ENCODE results near the gene CLDN34. TPM values are rescaled to one million over a fixed set of nuclear protein-coding genes. Genes with fewer than 3 reads are reported as not detected.

CLDN34 gene, protein sequence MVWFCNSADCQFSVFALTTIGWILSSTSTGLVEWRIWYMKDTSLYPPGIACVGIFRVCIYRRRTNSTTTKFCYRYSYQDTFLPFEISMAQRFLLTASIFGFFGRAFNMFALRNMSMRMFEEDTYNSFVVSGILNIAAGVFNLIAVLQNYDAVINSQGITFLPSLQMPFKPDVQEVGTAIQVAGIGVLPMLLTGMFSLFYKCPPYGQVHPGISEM
- 0.16 and 0.22 TPM in 2 replicates for polyA plus RNA-seq (2013)

DNA sequence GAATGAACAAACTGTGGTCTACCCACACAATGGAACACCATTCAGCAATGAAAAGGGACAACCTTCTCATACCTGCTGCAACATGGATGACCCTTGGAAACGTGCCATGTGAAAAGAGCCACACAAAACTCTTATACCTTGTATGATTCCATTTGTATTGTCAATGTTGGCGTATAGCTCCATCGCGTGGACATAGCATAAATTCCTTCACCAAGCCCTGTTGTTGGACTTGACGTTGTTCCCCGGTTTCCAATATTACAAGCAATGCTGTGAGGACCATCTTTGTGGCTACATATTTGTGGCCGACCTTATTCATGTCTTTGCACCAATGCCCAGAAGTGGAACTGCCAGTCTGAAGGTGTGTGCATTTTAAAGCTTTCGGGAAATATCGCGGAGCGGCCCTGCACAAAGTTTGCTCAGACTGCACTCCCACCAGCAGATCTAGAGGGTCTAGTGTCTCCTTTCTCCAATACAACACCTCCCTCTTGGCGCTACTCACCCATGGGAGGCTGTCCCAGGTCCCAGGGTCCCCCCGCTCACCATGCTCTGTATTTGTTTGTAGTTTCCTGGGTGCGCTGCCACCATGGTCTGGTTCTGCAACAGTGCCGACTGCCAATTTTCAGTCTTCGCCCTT, at the start of gene CLDN34:
Gene CLDN34 (plus strand): TSS at position 584 of the 634 bp plus-strand sequence. CDS start 0 bp downstream, at position 584.
- no peak within 1 kb of the TSS for H3K4me3 ChIP-seq (ENCODE audit: low read depth, low read length)
- H3K9ac ChIP-seq (ENCODE audit: low read length): no peak within 1 kb of the TSS
- no peak within 1 kb of the TSS for H2BK12ac ChIP-seq (ENCODE audit: low read length)
- H4K12ac ChIP-seq (ENCODE audit: low read depth, low read length): peak within 1 kb of the TSS; percentile 43
- H3K4me1 ChIP-seq (ENCODE audit: control insufficient read depth in 1 of 2, insufficient read depth in 2 of 2, low read length in 2 of 2): no peaks in the 10 kb centered on the region
- no peak within 1 kb of the TSS for H2AFZ ChIP-seq (ENCODE audit: insufficient read depth, low read length, poor library complexity)
- H3K14ac ChIP-seq (ENCODE audit: low read length): no peak within 1 kb of the TSS
- no peak within 1 kb of the TSS for H3K18ac ChIP-seq (ENCODE audit: low read length)
- H4K91ac ChIP-seq (ENCODE audit: low read depth, low read length): no peak within 1 kb of the TSS
- H3K79me1 ChIP-seq (ENCODE audit: low read length): no peaks in the 10 kb centered on the region
- H3K27me3 ChIP-seq (ENCODE audit: insufficient read depth, low read length): no peaks in the 10 kb centered on the region
- no peak within 1 kb of the TSS for H3K4ac ChIP-seq (ENCODE audit: low read depth, low read length)
- no peaks in the 10 kb centered on the region for H3K9me3 ChIP-seq (ENCODE audit: insufficient read depth, low read depth, low read length)
- H2AK5ac ChIP-seq (ENCODE audit: low read length): no peak within 1 kb of the TSS
- no peak within 1 kb of the TSS for H3K27ac ChIP-seq (ENCODE audit: low read depth, low read length)
- H3K36me3 ChIP-seq (ENCODE audit: control insufficient read depth in 1 of 2, insufficient read depth in 2 of 2, low read length in 2 of 2): no peaks in the 10 kb centered on the region
- no peak within 1 kb of the TSS for H4K8ac ChIP-seq (ENCODE audit: low read depth, low read length)
- no peaks in the 10 kb centered on the region for H3K79me2 ChIP-seq (ENCODE audit: control insufficient read depth, insufficient read depth, low read length, poor library complexity)
- H3K23ac ChIP-seq (ENCODE audit: low read length): no peak within 1 kb of the TSS
- H2BK120ac ChIP-seq (ENCODE audit: insufficient read depth, low read length, poor library complexity): no peak within 1 kb of the TSS
- peak; percentile 4 to 58 for DNase-seq
- WGBS (ENCODE audit: extremely low coverage, insufficient coverage, insufficient read length): no CpG with 5 or more reads among the region's 16 CpGs
- H2BK5ac ChIP-seq (ENCODE audit: low read depth, low read length, poor library complexity): no peak within 1 kb of the TSS
- H3K4me2 ChIP-seq (ENCODE audit: low read length): no peak within 1 kb of the TSS

DNA sequence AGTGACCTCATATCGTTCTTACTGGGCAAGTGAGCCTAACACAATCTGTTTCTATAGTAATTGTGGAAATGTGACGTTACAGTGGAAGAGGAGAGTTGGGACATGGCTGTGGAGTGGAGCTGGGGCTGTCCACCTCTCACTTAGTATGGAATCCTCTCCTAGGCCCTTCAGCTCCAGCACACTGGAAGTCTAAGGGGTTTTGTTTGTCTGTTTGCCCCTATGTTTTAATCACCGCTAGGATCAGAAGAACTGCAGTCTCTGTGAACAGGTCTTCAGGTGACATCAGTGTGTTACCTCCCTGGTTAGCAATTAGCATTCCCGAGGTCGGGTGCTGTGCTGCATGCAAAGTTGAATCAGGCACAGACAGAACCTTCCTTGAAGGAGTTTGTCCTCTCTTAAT, 49.3 kb upstream of the CLDN34 start:
- Histone ChIP-seq H3K9me3 (ENCODE audit: insufficient read depth, low read depth, low read length) (no peaks in the 10 kb centered on the region), H3K36me3 (ENCODE audit: control insufficient read depth in 1 of 2, insufficient read depth in 2 of 2, low read length in 2 of 2) (peaks cover 0 to 1% of the 10 kb centered on the region in 2 experiments), H4K91ac (ENCODE audit: low read depth, low read length) (no peak overlapping the region), H2BK120ac (ENCODE audit: insufficient read depth, low read length, poor library complexity) (no peak overlapping the region), H2BK5ac (ENCODE audit: low read depth, low read length, poor library complexity) (no peak overlapping the region), H4K12ac (ENCODE audit: low read depth, low read length) (no peak overlapping the region), H3K4me1 (ENCODE audit: control insufficient read depth in 1 of 2, insufficient read depth in 2 of 2, low read length in 2 of 2) (peaks cover 4 to 10% of the 10 kb centered on the region in 2 experiments), H3K4ac (ENCODE audit: low read depth, low read length) (no peak overlapping the region), H3K4me3 (ENCODE audit: low read depth, low read length) (no peak overlapping the region), H3K9ac (ENCODE audit: low read length) (no peak overlapping the region), H3K27ac (ENCODE audit: low read depth, low read length) (no peak overlapping the region), H3K79me2 (ENCODE audit: control insufficient read depth, insufficient read depth, low read length, poor library complexity) (peaks cover 2% of the 10 kb centered on the region), H4K8ac (ENCODE audit: low read depth, low read length) (no peak overlapping the region), H3K79me1 (ENCODE audit: low read length) (no peaks in the 10 kb centered on the region), H2BK12ac (ENCODE audit: low read length) (no peak overlapping the region), H3K18ac (ENCODE audit: low read length) (no peak overlapping the region), H3K4me2 (ENCODE audit: low read length) (no peak overlapping the region), H3K14ac (ENCODE audit: low read length) (no peak overlapping the region), H3K27me3 (ENCODE audit: insufficient read depth, low read length) (no peaks in the 10 kb centered on the region), H2AFZ (ENCODE audit: insufficient read depth, low read length, poor library complexity) (no peak overlapping the region), H2AK5ac (ENCODE audit: low read length) (no peak overlapping the region), H3K23ac (ENCODE audit: low read length) (no peak overlapping the region)
- no CpG with 5 or more reads among the region's 5 CpGs for WGBS (ENCODE audit: extremely low coverage, insufficient coverage, insufficient read length)
- DNase-seq: peak; percentile 55 to 77

DNA sequence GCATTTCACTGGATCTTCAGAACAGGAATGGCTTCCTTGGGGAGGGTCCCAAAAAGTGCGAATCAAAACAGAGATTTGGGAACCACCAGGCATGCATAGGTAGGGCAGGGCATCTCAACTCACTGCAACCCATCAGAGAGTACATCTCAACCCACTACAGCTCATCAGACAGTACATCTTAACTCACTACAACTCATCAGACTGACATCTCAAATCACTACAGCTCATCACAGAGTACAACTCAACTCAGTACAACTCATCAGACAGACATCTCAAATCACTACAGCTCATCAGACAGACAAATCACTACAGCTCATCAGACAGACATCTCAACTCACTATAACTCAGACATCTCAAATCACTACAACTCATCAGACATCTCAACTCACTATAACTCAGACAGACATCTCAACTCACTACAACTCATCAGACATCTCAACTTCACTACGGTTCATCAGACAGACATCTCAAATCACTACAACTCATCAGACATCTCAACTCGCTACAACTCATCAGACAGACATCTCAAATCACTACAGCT, 47.5 kb upstream of the CLDN34 start:
- no peak overlapping the region for H4K91ac ChIP-seq (ENCODE audit: low read depth, low read length)
- H3K4me3 ChIP-seq (ENCODE audit: low read depth, low read length): no peak overlapping the region
- no peak overlapping the region for H2BK120ac ChIP-seq (ENCODE audit: insufficient read depth, low read length, poor library complexity)
- H3K4me2 ChIP-seq (ENCODE audit: low read length): no peak overlapping the region
- no peak overlapping the region for H4K8ac ChIP-seq (ENCODE audit: low read depth, low read length)
- no peak overlapping the region for H2AK5ac ChIP-seq (ENCODE audit: low read length)
- peaks cover 9 to 12% of the 10 kb centered on the region in 2 experiments for H3K4me1 ChIP-seq (ENCODE audit: control insufficient read depth in 1 of 2, insufficient read depth in 2 of 2, low read length in 2 of 2)
- H2BK5ac ChIP-seq (ENCODE audit: low read depth, low read length, poor library complexity): no peak overlapping the region
- H3K9me3 ChIP-seq (ENCODE audit: insufficient read depth, low read depth, low read length): no peaks in the 10 kb centered on the region
- H3K27ac ChIP-seq (ENCODE audit: low read depth, low read length): no peak overlapping the region
- H2BK12ac ChIP-seq (ENCODE audit: low read length): no peak overlapping the region
- H3K27me3 ChIP-seq (ENCODE audit: insufficient read depth, low read length): no peaks in the 10 kb centered on the region
- H3K36me3 ChIP-seq (ENCODE audit: control insufficient read depth in 1 of 2, insufficient read depth in 2 of 2, low read length in 2 of 2): peaks cover 3% of the 10 kb centered on the region in 2 experiments
- H4K12ac ChIP-seq (ENCODE audit: low read depth, low read length): no peak overlapping the region
- 100% methylated on average over 1 of the region's 3 CpGs for WGBS (ENCODE audit: extremely low coverage, insufficient coverage, insufficient read length)
- no peak overlapping the region for H3K23ac ChIP-seq (ENCODE audit: low read length)
- peak; percentile 4 to 53 for DNase-seq
- H2AFZ ChIP-seq (ENCODE audit: insufficient read depth, low read length, poor library complexity): no peak overlapping the region
- no peak overlapping the region for H3K9ac ChIP-seq (ENCODE audit: low read length)
- H3K18ac ChIP-seq (ENCODE audit: low read length): no peak overlapping the region
- peaks cover under 1% of the 10 kb centered on the region for H3K79me2 ChIP-seq (ENCODE audit: control insufficient read depth, insufficient read depth, low read length, poor library complexity)
- no peak overlapping the region for H3K4ac ChIP-seq (ENCODE audit: low read depth, low read length)
- no peaks in the 10 kb centered on the region for H3K79me1 ChIP-seq (ENCODE audit: low read length)
- H3K14ac ChIP-seq (ENCODE audit: low read length): no peak overlapping the region

DNA sequence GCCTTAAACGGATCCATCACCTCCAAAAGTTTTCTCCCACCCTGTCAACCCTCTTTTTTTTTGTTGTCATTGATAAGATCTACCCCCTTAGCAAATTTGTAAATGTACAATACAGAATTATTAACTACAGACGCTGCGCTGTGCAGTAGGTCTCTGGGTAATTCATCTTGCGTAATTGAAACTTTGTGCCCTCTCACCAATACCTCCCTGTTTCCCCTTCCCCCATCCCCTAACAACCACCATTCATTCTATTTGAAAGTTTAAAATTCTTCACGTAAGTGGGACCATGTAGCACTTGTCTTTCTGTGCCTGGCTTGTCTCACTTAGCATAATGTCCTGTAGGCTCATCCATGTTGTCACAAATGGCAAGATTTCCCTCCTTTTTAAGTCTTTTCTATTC, 45.8 kb upstream of the CLDN34 start:
- no peak overlapping the region for H2AFZ ChIP-seq (ENCODE audit: insufficient read depth, low read length, poor library complexity)
- no peak overlapping the region for H3K27ac ChIP-seq (ENCODE audit: low read depth, low read length)
- no peak overlapping the region for H2BK5ac ChIP-seq (ENCODE audit: low read depth, low read length, poor library complexity)
- peaks cover 5 to 8% of the 10 kb centered on the region in 2 experiments for H3K36me3 ChIP-seq (ENCODE audit: control insufficient read depth in 1 of 2, insufficient read depth in 2 of 2, low read length in 2 of 2)
- no CpG with 5 or more reads among the region's 5 CpGs for WGBS (ENCODE audit: extremely low coverage, insufficient coverage, insufficient read length)
- H3K9ac ChIP-seq (ENCODE audit: low read length): no peak overlapping the region
- H3K18ac ChIP-seq (ENCODE audit: low read length): no peak overlapping the region
- no peak overlapping the region for H3K14ac ChIP-seq (ENCODE audit: low read length)
- H2AK5ac ChIP-seq (ENCODE audit: low read length): no peak overlapping the region
- H4K12ac ChIP-seq (ENCODE audit: low read depth, low read length): no peak overlapping the region
- H4K91ac ChIP-seq (ENCODE audit: low read depth, low read length): no peak overlapping the region
- no peaks in the 10 kb centered on the region for H3K79me1 ChIP-seq (ENCODE audit: low read length)
- no peak overlapping the region for H3K4me2 ChIP-seq (ENCODE audit: low read length)
- no peak overlapping the region for H2BK120ac ChIP-seq (ENCODE audit: insufficient read depth, low read length, poor library complexity)
- no peaks in the 10 kb centered on the region for H3K79me2 ChIP-seq (ENCODE audit: control insufficient read depth, insufficient read depth, low read length, poor library complexity)
- H3K27me3 ChIP-seq (ENCODE audit: insufficient read depth, low read length): no peaks in the 10 kb centered on the region
- H3K4me3 ChIP-seq (ENCODE audit: low read depth, low read length): no peak overlapping the region
- H3K4me1 ChIP-seq (ENCODE audit: control insufficient read depth in 1 of 2, insufficient read depth in 2 of 2, low read length in 2 of 2): peaks cover 9 to 12% of the 10 kb centered on the region in 2 experiments
- no peak overlapping the region for H2BK12ac ChIP-seq (ENCODE audit: low read length)
- no peaks in the 10 kb centered on the region for H3K9me3 ChIP-seq (ENCODE audit: insufficient read depth, low read depth, low read length)
- H3K4ac ChIP-seq (ENCODE audit: low read depth, low read length): no peak overlapping the region
- H3K23ac ChIP-seq (ENCODE audit: low read length): no peak overlapping the region
- DNase-seq: no peak
- no peak overlapping the region for H4K8ac ChIP-seq (ENCODE audit: low read depth, low read length)

All from trophoblast cell (in vitro differentiated cells and primary cell).